ENCODE measurements around the gene FAM168A. TPM values are rescaled to one million over a fixed set of nuclear protein-coding genes. Genes with fewer than 3 reads are reported as not detected.

Gene FAM168A
- total RNA-seq, 1 experiment from 2014 or later = 12.9 TPM

DNA sequence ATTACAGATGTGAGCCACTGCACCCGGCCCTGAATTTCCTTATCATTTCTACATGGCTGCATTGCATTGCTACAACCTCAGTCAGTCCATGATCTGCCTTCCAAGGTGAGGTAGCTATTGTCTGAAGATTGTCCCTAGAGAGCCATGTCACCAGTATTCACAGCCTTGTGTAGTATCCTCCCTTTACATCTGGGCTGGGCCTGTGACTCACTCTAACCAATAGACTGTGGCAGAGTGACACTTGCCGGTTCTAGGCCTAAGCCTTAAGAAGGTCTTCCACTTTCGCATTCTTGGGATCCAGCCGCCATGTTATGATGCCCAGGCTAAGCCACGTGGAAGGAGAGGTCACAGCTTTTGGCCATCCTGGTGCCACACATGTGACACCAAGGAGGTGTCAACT is 38.3 kb upstream of the FAM168A start:
- no peak for DNase-seq
- H3K9me2 ChIP-seq (replicated peaks; ENCODE audit: insufficient read depth, low read length) = no peaks in the 10 kb centered on the region
- no peaks in the 10 kb centered on the region for H3K9me3 ChIP-seq (ENCODE audit: low read length)
- no peaks in the 10 kb centered on the region for H3K79me2 ChIP-seq (ENCODE audit: low read length)
- no peaks in the 10 kb centered on the region for H3K27me3 ChIP-seq (ENCODE audit: low read length)
- H3K9ac ChIP-seq (ENCODE audit: low read length) = no peak overlapping the region
- H4K20me1 ChIP-seq (ENCODE audit: insufficient read depth, low read depth, low read length) = no peaks in the 10 kb centered on the region
- no peak overlapping the region for H3K4me2 ChIP-seq (ENCODE audit: low read depth, low read length, poor library complexity, severe bottlenecking)
- no peak overlapping the region for H3K4me3 ChIP-seq (ENCODE audit: low read length)
- H3K27ac ChIP-seq (ENCODE audit: low read length) = no peak overlapping the region
- peaks cover 4% of the 10 kb centered on the region; the same call in 1 of the 2 replicates for H3K4me1 ChIP-seq (ENCODE audit: low read length)
- H2AFZ ChIP-seq (ENCODE audit: low read length) = no peak overlapping the region
- H3K36me3 ChIP-seq (ENCODE audit: insufficient read depth, low read length) = no peaks in the 10 kb centered on the region

DNA sequence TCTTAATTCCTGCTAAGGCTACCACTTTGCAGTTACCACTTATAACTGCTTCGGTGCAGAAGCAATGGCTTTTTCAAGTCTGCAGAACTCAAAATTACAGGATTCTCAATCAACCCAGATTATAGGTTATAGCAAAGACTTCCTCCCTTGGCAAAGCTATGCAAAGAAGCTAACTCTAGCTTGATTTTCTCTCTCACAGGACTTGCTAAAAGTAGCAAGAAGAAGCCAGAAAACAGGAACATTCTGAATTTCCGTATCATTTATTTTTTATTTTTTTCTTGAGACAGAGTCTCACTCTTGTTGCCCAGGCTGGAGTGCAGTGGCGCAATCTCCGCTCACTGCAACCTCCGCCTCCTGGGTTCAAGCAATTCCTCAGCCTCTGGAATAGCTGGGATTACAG is 37.8 kb upstream of the FAM168A start:
- H3K4me3 ChIP-seq (ENCODE audit: low read length) = no peak overlapping the region
- H3K27me3 ChIP-seq (ENCODE audit: low read length) = no peaks in the 10 kb centered on the region
- peaks cover 4% of the 10 kb centered on the region; the same call in 1 of the 2 replicates for H3K4me1 ChIP-seq (ENCODE audit: low read length)
- H3K27ac ChIP-seq (ENCODE audit: low read length) = no peak overlapping the region
- H3K9me3 ChIP-seq (ENCODE audit: low read length) = no peaks in the 10 kb centered on the region
- no peaks in the 10 kb centered on the region for H3K36me3 ChIP-seq (ENCODE audit: insufficient read depth, low read length)
- DNase-seq = no peak
- H3K9ac ChIP-seq (ENCODE audit: low read length) = no peak overlapping the region
- H3K79me2 ChIP-seq (ENCODE audit: low read length) = no peaks in the 10 kb centered on the region
- no peak overlapping the region for H2AFZ ChIP-seq (ENCODE audit: low read length)
- no peaks in the 10 kb centered on the region for H4K20me1 ChIP-seq (ENCODE audit: insufficient read depth, low read depth, low read length)
- no peaks in the 10 kb centered on the region for H3K9me2 ChIP-seq (replicated peaks; ENCODE audit: insufficient read depth, low read length)
- H3K4me2 ChIP-seq (ENCODE audit: low read depth, low read length, poor library complexity, severe bottlenecking) = no peak overlapping the region

DNA sequence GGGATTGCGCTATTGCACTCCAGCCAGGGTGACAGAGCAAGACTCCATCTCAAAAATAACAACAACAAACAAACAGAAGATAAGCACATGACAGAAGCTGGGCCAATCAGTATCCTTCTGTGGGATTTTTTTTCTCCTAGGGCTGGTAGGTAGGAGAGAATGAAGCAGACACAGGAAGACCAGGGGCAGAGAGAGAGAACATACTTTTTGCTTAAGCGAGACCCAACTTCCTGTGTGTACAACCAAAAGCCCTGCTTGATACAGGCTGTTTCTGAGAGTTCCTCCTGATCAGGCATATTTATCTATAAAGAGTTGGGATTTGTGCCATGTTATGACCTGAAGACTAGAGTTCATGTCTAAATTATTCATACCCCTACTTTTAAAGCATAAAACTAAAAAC is 36.1 kb upstream of the FAM168A start:
- no peaks in the 10 kb centered on the region for H4K20me1 ChIP-seq (ENCODE audit: insufficient read depth, low read depth, low read length)
- no peak overlapping the region for H2AFZ ChIP-seq (ENCODE audit: low read length)
- peaks cover 4% of the 10 kb centered on the region; the same call in 1 of the 2 replicates for H3K4me1 ChIP-seq (ENCODE audit: low read length)
- DNase-seq = no peak
- no peaks in the 10 kb centered on the region for H3K9me3 ChIP-seq (ENCODE audit: low read length)
- H3K79me2 ChIP-seq (ENCODE audit: low read length) = no peaks in the 10 kb centered on the region
- H3K4me2 ChIP-seq (ENCODE audit: low read depth, low read length, poor library complexity, severe bottlenecking) = no peak overlapping the region
- no peak overlapping the region for H3K27ac ChIP-seq (ENCODE audit: low read length)
- no peak overlapping the region for H3K9ac ChIP-seq (ENCODE audit: low read length)
- H3K36me3 ChIP-seq (ENCODE audit: insufficient read depth, low read length) = no peaks in the 10 kb centered on the region
- H3K27me3 ChIP-seq (ENCODE audit: low read length) = no peaks in the 10 kb centered on the region
- H3K9me2 ChIP-seq (replicated peaks; ENCODE audit: insufficient read depth, low read length) = no peaks in the 10 kb centered on the region
- H3K4me3 ChIP-seq (ENCODE audit: low read length) = no peak overlapping the region

GRCh38 chr11:73632996-73633395 is 35.1 kb upstream of the FAM168A start:
- Histone ChIP-seq H3K79me2 (ENCODE audit: low read length) (no peaks in the 10 kb centered on the region), H3K4me1 (ENCODE audit: low read length) (peaks cover 4% of the 10 kb centered on the region; the same call in 1 of the 2 replicates), H3K9me3 (ENCODE audit: low read length) (no peaks in the 10 kb centered on the region), H3K27me3 (ENCODE audit: low read length) (no peaks in the 10 kb centered on the region), H4K20me1 (ENCODE audit: insufficient read depth, low read depth, low read length) (no peaks in the 10 kb centered on the region), H3K36me3 (ENCODE audit: insufficient read depth, low read length) (no peaks in the 10 kb centered on the region), H3K4me3 (ENCODE audit: low read length) (no peak overlapping the region), H2AFZ (ENCODE audit: low read length) (no peak overlapping the region), H3K27ac (ENCODE audit: low read length) (no peak overlapping the region), H3K9ac (ENCODE audit: low read length) (no peak overlapping the region), H3K9me2 (replicated peaks; ENCODE audit: insufficient read depth, low read length) (no peaks in the 10 kb centered on the region), H3K4me2 (ENCODE audit: low read depth, low read length, poor library complexity, severe bottlenecking) (no peak overlapping the region)
- no peak for DNase-seq

GRCh38 chr11:73629907-73630306 is 32.0 kb upstream of the FAM168A start:
- no peak overlapping the region for H3K9ac ChIP-seq (ENCODE audit: low read length)
- no peaks in the 10 kb centered on the region for H3K9me3 ChIP-seq (ENCODE audit: low read length)
- H3K27ac ChIP-seq (ENCODE audit: low read length) = no peak overlapping the region
- H3K9me2 ChIP-seq (replicated peaks; ENCODE audit: insufficient read depth, low read length) = no peaks in the 10 kb centered on the region
- H3K79me2 ChIP-seq (ENCODE audit: low read length) = no peaks in the 10 kb centered on the region
- H3K4me3 ChIP-seq (ENCODE audit: low read length) = no peak overlapping the region
- no peak for DNase-seq
- H4K20me1 ChIP-seq (ENCODE audit: insufficient read depth, low read depth, low read length) = no peaks in the 10 kb centered on the region
- H3K4me1 ChIP-seq (ENCODE audit: low read length) = no peaks in the 10 kb centered on the region
- no peak overlapping the region for H2AFZ ChIP-seq (ENCODE audit: low read length)
- H3K36me3 ChIP-seq (ENCODE audit: insufficient read depth, low read length) = no peaks in the 10 kb centered on the region
- H3K4me2 ChIP-seq (ENCODE audit: low read depth, low read length, poor library complexity, severe bottlenecking) = no peak overlapping the region
- H3K27me3 ChIP-seq (ENCODE audit: low read length) = no peaks in the 10 kb centered on the region

GRCh38 chr11:73625696-73626318 is 27.9 kb upstream of the FAM168A start:
- no peaks in the 10 kb centered on the region for H3K79me2 ChIP-seq (ENCODE audit: low read length)
- no peaks in the 10 kb centered on the region for H3K36me3 ChIP-seq (ENCODE audit: insufficient read depth, low read length)
- no peaks in the 10 kb centered on the region for H3K9me2 ChIP-seq (replicated peaks; ENCODE audit: insufficient read depth, low read length)
- no peak overlapping the region for H3K27ac ChIP-seq (ENCODE audit: low read length)
- no peak overlapping the region for H3K4me2 ChIP-seq (ENCODE audit: low read depth, low read length, poor library complexity, severe bottlenecking)
- H3K9ac ChIP-seq (ENCODE audit: low read length) = no peak overlapping the region
- H3K4me1 ChIP-seq (ENCODE audit: low read length) = peaks cover 14% of the 10 kb centered on the region
- no peak overlapping the region for H2AFZ ChIP-seq (ENCODE audit: low read length)
- H3K9me3 ChIP-seq (ENCODE audit: low read length) = no peaks in the 10 kb centered on the region
- DNase-seq = peak; percentile 87
- no peak overlapping the region for H3K4me3 ChIP-seq (ENCODE audit: low read length)
- H3K27me3 ChIP-seq (ENCODE audit: low read length) = no peaks in the 10 kb centered on the region
- H4K20me1 ChIP-seq (ENCODE audit: insufficient read depth, low read depth, low read length) = no peaks in the 10 kb centered on the region

- H3K4me3 ChIP-seq (ENCODE audit: low read length) = no peak overlapping the region
- H3K27ac ChIP-seq (ENCODE audit: low read length) = no peak overlapping the region
- H3K9me2 ChIP-seq (replicated peaks; ENCODE audit: insufficient read depth, low read length) = no peaks in the 10 kb centered on the region
- H3K27me3 ChIP-seq (ENCODE audit: low read length) = no peaks in the 10 kb centered on the region
- H3K9me3 ChIP-seq (ENCODE audit: low read length) = no peaks in the 10 kb centered on the region
- H3K4me1 ChIP-seq (ENCODE audit: low read length) = peaks cover 14% of the 10 kb centered on the region
- DNase-seq = peak; percentile 62
- H3K79me2 ChIP-seq (ENCODE audit: low read length) = no peaks in the 10 kb centered on the region
- H3K4me2 ChIP-seq (ENCODE audit: low read depth, low read length, poor library complexity, severe bottlenecking) = peak overlapping the region; percentile 18
- H3K9ac ChIP-seq (ENCODE audit: low read length) = no peak overlapping the region
- H4K20me1 ChIP-seq (ENCODE audit: insufficient read depth, low read depth, low read length) = no peaks in the 10 kb centered on the region
- H3K36me3 ChIP-seq (ENCODE audit: insufficient read depth, low read length) = no peaks in the 10 kb centered on the region
- H2AFZ ChIP-seq (ENCODE audit: low read length) = no peak overlapping the region
These were observed 25.8 kb upstream of the FAM168A start for GRCh38 chr11:73623686-73624085.

DNA sequence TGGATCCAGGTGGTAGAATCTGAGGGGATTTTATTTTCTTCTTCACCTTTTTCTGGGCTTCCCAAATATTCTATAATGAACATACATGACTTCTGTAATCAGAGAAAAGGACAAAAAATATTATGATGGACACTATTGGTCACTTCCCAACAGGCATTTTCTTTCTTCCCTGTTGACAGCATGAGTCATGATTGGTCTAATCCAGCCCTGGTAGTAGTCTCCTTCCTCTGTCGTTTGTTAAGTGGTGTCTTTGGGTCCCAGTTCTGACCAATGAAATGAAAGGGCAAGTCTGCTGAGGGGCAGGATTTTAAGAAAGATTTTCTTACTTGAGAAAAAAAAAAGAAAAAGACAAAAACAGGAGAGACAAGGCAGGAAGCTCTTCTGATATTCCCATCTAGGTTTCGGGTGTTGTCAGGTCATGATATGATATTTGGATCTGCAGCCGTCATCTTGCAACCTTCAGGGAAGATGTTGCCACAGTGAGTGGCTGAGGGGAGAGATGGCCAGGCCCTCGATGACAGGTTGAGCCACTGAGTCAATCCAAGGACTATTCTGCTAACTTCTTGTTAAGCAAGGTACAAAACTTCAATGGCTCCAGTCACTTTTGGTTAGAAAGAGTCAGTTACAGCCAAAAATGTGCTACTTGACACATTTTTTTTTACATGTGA is 25.1 kb upstream of the FAM168A start:
- Histone ChIP-seq H3K4me1 (ENCODE audit: low read length) (peaks cover 14% of the 10 kb centered on the region), H3K27ac (ENCODE audit: low read length) (no peak overlapping the region), H3K9me2 (replicated peaks; ENCODE audit: insufficient read depth, low read length) (no peaks in the 10 kb centered on the region), H3K4me3 (ENCODE audit: low read length) (no peak overlapping the region), H3K79me2 (ENCODE audit: low read length) (no peaks in the 10 kb centered on the region), H3K9ac (ENCODE audit: low read length) (no peak overlapping the region), H3K9me3 (ENCODE audit: low read length) (no peaks in the 10 kb centered on the region), H3K36me3 (ENCODE audit: insufficient read depth, low read length) (no peaks in the 10 kb centered on the region), H4K20me1 (ENCODE audit: insufficient read depth, low read depth, low read length) (no peaks in the 10 kb centered on the region), H3K4me2 (ENCODE audit: low read depth, low read length, poor library complexity, severe bottlenecking) (peak overlapping the region; percentile 18), H2AFZ (ENCODE audit: low read length) (no peak overlapping the region), H3K27me3 (ENCODE audit: low read length) (no peaks in the 10 kb centered on the region)
- no peak for DNase-seq

Data from Karpas-422 (cell line).